SU-DHL-6 (cell line): ENCODE measurements around the gene S100A16.

Experiments
- H2AFZ ChIP-seq: fragments of 200-600 bp; sonication (generic); 2 replicates; pipeline ENCODE4 v1.6.1; 2014; ENCODE audit warnings: low read depth, mild to moderate bottlenecking, moderate library complexity, mixed read lengths, antibody characterized with exemption, low read length; ENCODE audit not compliant: severe bottlenecking
- H3F3A ChIP-seq: fragments of 200-600 bp; shearing (Covaris generic); 2 replicates; pipeline ENCODE4 v1.6.0; 2016; ENCODE audit warnings: antibody characterized with exemption, mild to moderate bottlenecking; ENCODE audit not compliant: insufficient read depth
- H3K27ac ChIP-seq: fragments of 200-600 bp; sonication (generic); 2 replicates; pipeline ENCODE4 v1.5.1; 2016; ENCODE audit warnings: low read depth, mild to moderate bottlenecking, low read length, moderate library complexity, mixed read lengths
- H3K27me3 ChIP-seq: fragments of 200-600 bp; sonication (generic), shearing (Covaris generic); 2 replicates; pipeline ENCODE4 v1.6.0; 2014; ENCODE audit warnings: mild to moderate bottlenecking, low read length
- H3K36me3 ChIP-seq: fragments of 200-600 bp; sonication (generic); 2 replicates; pipeline ENCODE4 v1.6.1; 2014; ENCODE audit warnings: mild to moderate bottlenecking, low read length, mixed read lengths
- H3K4me2 ChIP-seq: fragments of 300-600, 200-600 bp; shearing (Covaris generic), sonication (generic); 2 replicates; pipeline ENCODE4 v1.6.0; 2014; ENCODE audit warnings: low read length, low read depth, mild to moderate bottlenecking; ENCODE audit not compliant: poor library complexity, severe bottlenecking
- H3K4me3 ChIP-seq: fragments of 200-600 bp; sonication (generic); 2 replicates; pipeline ENCODE4 v1.5.1; 2014; ENCODE audit warnings: antibody characterized with exemption, low read length, mild to moderate bottlenecking, mixed read lengths; ENCODE audit not compliant: insufficient read depth, poor library complexity, severe bottlenecking
- H3K79me2 ChIP-seq: fragments of 200-600 bp; sonication (generic); 2 replicates; pipeline ENCODE4 v1.6.1; 2014; ENCODE audit warnings: mild to moderate bottlenecking, low read length, moderate library complexity; ENCODE audit not compliant: insufficient read depth
- H3K9ac ChIP-seq: fragments of 200-600 bp; sonication (generic); 2 replicates; pipeline ENCODE4 v1.7.0; 2014; ENCODE audit warnings: mild to moderate bottlenecking, low read length
- H3K9me2 ChIP-seq: fragments of 200-600 bp; sonication (generic); replicated peaks from 2 replicates; pipeline ENCODE4 v1.6.1; 2014; ENCODE audit warnings: low read length; ENCODE audit not compliant: insufficient read depth
- H3K9me3 ChIP-seq: fragments of 200-600 bp; sonication (generic); 2 replicates; pipeline ENCODE4 v1.6.1; 2014; ENCODE audit warnings: low read length, mixed read lengths; ENCODE audit not compliant: insufficient read depth
- H4K20me1 ChIP-seq: fragments of 200-600 bp; sonication (generic); 2 replicates; pipeline ENCODE4 v1.6.1; 2014; ENCODE audit warnings: low read depth, mild to moderate bottlenecking, antibody characterized with exemption, low read length, moderate library complexity, mixed read lengths
- EZH2phosphoT487 ChIP-seq: fragments of 200-600 bp; sonication (generic), shearing (Covaris generic); conservative IDR thresholded peaks from 2 replicates; pipeline ENCODE4 v1.6.1; 2018; ENCODE audit warnings: mild to moderate bottlenecking, antibody characterized with exemption, low read length, moderate library complexity, mixed read lengths
- TF ChIP-seq, protein P1 (sequence below): fragments of 200-600 bp; sonication (generic); IDR thresholded peaks from one replicate; pipeline ENCODE4 v1.5.1; 2017; ENCODE audit warnings: antibody characterized with exemption, mild to moderate bottlenecking, low read length, moderate library complexity; ENCODE audit not compliant: insufficient read depth, poor library complexity, severe bottlenecking

The S100A16 gene

DNA sequence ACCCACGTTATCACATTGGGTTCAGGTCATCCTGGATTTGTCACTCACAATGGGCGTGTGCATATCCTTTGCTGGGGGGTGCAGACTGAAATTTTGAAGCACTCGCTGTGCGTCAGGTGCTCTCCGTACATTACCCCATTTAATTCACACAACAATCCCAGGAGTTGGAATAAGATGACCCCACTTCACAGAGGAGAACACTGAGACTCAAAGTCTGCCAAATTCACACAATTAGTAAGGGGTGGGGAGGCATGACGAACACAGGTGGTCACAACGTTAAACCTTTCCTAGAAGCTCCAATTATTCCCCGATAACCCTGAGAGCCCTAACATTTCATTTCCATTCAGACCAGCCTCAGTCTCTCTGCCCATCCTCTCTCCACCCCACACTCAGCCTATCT lies 43.5 kb downstream of the S100A16 start:
- no peaks in the 10 kb centered on the region for H3K9me3 ChIP-seq
- no peaks in the 10 kb centered on the region for H3K27me3 ChIP-seq
- H2AFZ ChIP-seq, result no peak overlapping the region
- H3F3A ChIP-seq, result no peaks in the 10 kb centered on the region
- no peak overlapping the region for H3K27ac ChIP-seq
- no peaks in the 10 kb centered on the region for H3K36me3 ChIP-seq
- no peak overlapping the region for H3K9ac ChIP-seq
- no peaks in the 10 kb centered on the region for H3K79me2 ChIP-seq
- H4K20me1 ChIP-seq, result no peaks in the 10 kb centered on the region
- no peaks in the 10 kb centered on the region for H3K9me2 ChIP-seq
- no peak overlapping the region for H3K4me2 ChIP-seq
- TF ChIP-seq EZH2phosphoT487, result no peak
- TF ChIP-seq, protein P1, sequence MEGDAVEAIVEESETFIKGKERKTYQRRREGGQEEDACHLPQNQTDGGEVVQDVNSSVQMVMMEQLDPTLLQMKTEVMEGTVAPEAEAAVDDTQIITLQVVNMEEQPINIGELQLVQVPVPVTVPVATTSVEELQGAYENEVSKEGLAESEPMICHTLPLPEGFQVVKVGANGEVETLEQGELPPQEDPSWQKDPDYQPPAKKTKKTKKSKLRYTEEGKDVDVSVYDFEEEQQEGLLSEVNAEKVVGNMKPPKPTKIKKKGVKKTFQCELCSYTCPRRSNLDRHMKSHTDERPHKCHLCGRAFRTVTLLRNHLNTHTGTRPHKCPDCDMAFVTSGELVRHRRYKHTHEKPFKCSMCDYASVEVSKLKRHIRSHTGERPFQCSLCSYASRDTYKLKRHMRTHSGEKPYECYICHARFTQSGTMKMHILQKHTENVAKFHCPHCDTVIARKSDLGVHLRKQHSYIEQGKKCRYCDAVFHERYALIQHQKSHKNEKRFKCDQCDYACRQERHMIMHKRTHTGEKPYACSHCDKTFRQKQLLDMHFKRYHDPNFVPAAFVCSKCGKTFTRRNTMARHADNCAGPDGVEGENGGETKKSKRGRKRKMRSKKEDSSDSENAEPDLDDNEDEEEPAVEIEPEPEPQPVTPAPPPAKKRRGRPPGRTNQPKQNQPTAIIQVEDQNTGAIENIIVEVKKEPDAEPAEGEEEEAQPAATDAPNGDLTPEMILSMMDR, result no peak
- H3K4me3 ChIP-seq, result no peak overlapping the region

DNA sequence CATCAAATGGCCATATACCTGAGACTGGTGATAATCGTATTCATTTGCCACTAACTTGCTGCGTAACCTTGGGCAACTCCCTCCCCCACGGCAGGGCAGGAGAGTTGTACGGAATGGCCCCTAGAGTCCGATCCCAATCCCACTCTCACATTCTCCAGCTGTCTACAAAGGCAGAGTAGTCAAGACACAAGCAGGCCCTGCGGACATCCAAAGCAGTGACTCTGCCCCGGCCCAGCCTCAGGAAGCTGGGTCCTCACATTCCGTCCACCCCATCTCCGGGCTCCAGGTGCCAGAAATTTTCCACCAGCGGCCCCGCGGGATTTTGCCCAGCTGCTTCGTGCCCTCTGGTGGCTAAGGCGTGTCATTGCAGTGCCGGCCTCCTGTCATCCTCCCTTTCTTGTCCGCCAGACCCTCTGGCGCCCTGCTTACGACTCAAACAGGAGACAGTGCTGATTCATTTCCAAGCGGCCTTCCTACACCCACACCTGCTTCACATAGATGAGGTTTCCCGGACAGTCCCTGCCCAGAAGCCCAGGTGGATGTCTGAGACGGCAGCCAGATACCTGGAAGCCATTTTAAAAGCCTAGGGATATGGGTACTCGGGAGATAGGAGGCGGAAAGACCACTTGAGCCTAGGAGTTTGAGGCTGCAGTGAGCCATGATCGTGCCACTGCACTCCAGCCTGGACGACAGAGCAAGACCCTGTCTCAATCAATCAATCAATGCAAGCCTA lies 44.4 kb downstream of the S100A16 start:
- Histone ChIP-seq H3K27me3 (no peaks in the 10 kb centered on the region), H3K36me3 (no peaks in the 10 kb centered on the region), H3K79me2 (no peaks in the 10 kb centered on the region), H4K20me1 (no peaks in the 10 kb centered on the region), H2AFZ (no peak overlapping the region), H3K4me2 (no peak overlapping the region), H3F3A (no peaks in the 10 kb centered on the region), H3K9me3 (no peaks in the 10 kb centered on the region), H3K9ac (no peak overlapping the region), H3K9me2 (no peaks in the 10 kb centered on the region), H3K27ac (no peak overlapping the region), H3K4me3 (no peak overlapping the region)
- TF ChIP-seq EZH2phosphoT487, result no peak
- TF ChIP-seq, protein P1, result peak; percentile 82

DNA sequence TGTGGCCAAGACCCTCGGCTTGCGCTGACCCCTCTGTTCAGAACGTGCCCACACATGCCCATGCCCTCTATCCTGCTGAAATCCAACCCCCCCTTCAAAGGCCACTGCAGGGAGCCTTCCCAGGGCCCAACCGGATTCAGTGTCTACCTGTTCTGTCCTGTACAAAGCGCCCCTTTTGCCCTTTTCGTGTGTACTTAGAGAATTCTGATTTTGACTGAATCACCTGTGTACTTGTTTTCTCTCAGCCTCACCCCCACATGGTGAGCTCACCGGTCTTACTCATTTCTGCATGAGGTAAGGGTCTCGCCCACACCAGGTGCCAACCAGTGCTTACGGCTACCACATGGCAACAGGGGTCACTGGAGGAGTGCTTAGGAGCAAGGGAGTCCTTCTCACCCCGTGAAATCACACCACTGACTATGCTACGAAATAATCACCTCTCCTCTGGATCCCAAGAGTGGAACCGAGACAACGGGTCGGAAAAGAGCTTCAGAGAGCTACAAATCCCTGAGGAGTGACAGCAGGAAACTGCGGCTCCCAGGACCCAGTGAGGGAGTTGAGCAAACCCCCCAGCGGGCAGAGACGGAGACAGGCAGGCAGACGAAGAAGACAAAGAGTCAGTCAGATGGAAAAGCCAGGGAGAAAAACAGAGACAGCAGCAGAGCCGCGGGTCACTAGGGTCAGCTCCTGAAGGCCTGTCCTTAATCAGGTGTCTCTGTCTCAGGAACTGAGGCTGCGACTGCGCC lies 45.1 kb downstream of the S100A16 start:
- Histone ChIP-seq H2AFZ (no peak overlapping the region), H4K20me1 (no peaks in the 10 kb centered on the region), H3K36me3 (no peaks in the 10 kb centered on the region), H3K9me2 (no peaks in the 10 kb centered on the region), H3K27me3 (no peaks in the 10 kb centered on the region), H3F3A (no peaks in the 10 kb centered on the region), H3K9ac (no peak overlapping the region), H3K27ac (no peak overlapping the region), H3K4me3 (no peak overlapping the region), H3K4me2 (no peak overlapping the region), H3K79me2 (no peaks in the 10 kb centered on the region), H3K9me3 (no peaks in the 10 kb centered on the region)
- TF ChIP-seq EZH2phosphoT487, result no peak
- TF ChIP-seq, protein P1, result no peak
